MM.1S (cell line): ENCODE data around the gene PLEKHA5.

Experiments
- CTCF ChIP-seq: fragments of 300-600 bp; sonication (generic); IDR thresholded peaks from 2 replicates; pipeline ENCODE4 v1.5.1; 2016; ENCODE audit warnings: antibody characterized with exemption, low read length, mixed read lengths
- EZH2 ChIP-seq: fragments of 300-600 bp; sonication (generic); optimal IDR thresholded peaks from 2 replicates; pipeline ENCODE3; 2017; ENCODE audit warnings: low read depth, mild to moderate bottlenecking, antibody characterized with exemption, low read length, mixed read lengths
- EZH2phosphoT487 ChIP-seq: fragments of 300-600 bp; sonication (generic); IDR thresholded peaks from 2 replicates; pipeline ENCODE4 v1.6.1; 2018; ENCODE audit warnings: antibody characterized with exemption, low read length

GRCh38 chr12:19312637-19313036 lies 183.1 kb downstream of the PLEKHA5 start:
- TF ChIP-seq CTCF (no peak), EZH2 (no peak), EZH2phosphoT487 (no peak)
